Measurements from ENCODE around the gene PTPN5.

- TF ChIP-seq POLR2A (IDR thresholded peaks at IDR 0.05): no peak
- no peak for TF ChIP-seq CTCF (IDR thresholded peaks at IDR 0.05 in 8 of 11, conservative IDR thresholded peaks at IDR 0.05 in 3 of 11)
- TF ChIP-seq POLR2AphosphoS5 (IDR thresholded peaks at IDR 0.05): no peak
Observed at GRCh38 chr11:18768472-18768901, 23.1 kb downstream of the PTPN5 start.
